ENCODE results near the gene PLEKHG3. TPM values are rescaled to one million over a fixed set of nuclear protein-coding genes. Genes with fewer than 3 reads are reported as not detected.

Gene PLEKHG3
- total and polyA plus RNA-seq, 4 experiments from 2014 or later = 10.8 to 62.6 (median 54.9) TPM

DNA sequence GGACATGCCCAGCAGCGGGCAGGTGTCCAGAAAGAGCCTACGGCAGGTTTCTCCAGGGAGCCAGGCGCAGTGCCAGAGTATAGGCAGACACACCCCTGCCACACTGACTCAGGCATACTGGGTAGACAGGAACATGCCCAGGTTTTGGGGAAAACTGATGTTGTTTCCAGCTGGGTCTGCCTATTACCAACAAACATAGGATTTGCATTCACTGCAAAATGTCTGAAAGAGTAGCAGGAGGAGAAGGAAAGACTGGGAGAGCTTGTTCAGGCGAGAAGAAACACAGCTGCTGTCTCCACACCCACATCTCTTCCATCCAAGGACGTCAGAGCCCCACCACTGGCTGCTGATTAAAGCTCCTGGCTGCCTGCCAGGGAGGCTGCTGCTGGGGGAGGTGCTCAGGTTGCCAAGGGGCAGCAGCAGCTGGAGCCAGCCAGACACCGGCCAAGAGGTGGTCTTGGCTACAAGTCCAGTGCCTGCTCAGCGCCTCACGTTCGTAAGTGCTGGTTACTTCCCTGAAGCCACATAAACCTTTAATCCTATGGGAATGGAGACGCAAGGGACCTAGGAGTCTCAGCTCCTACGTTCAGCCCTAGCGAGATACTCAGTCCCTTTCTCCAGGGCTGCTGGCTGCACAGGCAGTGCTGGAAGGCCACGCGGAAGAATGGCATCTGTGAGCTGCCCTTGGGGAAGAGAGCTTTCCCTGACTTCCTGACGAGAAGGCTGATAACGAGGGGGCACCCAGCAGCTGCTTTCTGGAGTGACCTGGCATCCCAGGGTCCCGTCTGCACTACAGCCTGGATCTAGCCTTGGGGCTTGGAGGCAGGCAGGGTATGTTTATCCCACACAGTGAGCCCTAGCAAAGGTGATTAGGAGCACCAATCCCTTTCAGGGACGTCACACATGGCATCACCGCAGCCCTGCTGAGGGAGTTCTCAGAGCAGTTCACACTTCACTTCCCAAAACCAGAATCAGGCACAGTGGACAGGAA lies 58.1 kb downstream of the PLEKHG3 start:
- POLR2A ChIA-PET (ENCODE audit: partially characterized antibody) = interaction anchor here (1.3 to 9.1 kb wide), 7 partner anchors 9 to 89 kb away, joined by 4 to 108 read pairs (median 9); partner anchors contain the start of gene PLEKHG3
- Mint-ChIP-seq H3K36me3 (no peaks in the 10 kb centered on the region), H3K27me3 (no peaks in the 10 kb centered on the region), H3K4me3 (peak overlapping the region in 5 of 8 donors; percentile 12 to 70 (median 51)), H3K4me1 (peaks cover 63 to 91% (median 77%) of the 10 kb centered on the region in 4 donors), H3K9me3 (no peaks in the 10 kb centered on the region), H3K27ac (peak overlapping the region in 6 of 7 donors; percentile 59 to 90 (median 82))
- intact Hi-C loops (cut with micrococcal nuclease) = loop anchor here (5.0 kb wide), 1 partner anchor 130 kb away; no protein-coding TSS in a partner anchor
- peak; percentile 55 to 69 (median 65) for DNase-seq
- Histone ChIP-seq H3K27me3 (ENCODE audit: insufficient read depth, low read length) (no peaks in the 10 kb centered on the region), H3K4me3 (ENCODE audit: low read length in 2 of 2) (no peak overlapping the region), H3K36me3 (ENCODE audit: insufficient read depth, low read length) (no peaks in the 10 kb centered on the region), H3K9me3 (ENCODE audit: control insufficient read depth in 1 of 2, low read length in 2 of 2) (no peaks in the 10 kb centered on the region), H3K4me1 (ENCODE audit: insufficient read depth, low read length) (peaks cover 85% of the 10 kb centered on the region), H3K27ac (ENCODE audit: low read depth, low read length) (no peak overlapping the region)
- CTCF ChIA-PET (ENCODE audit: partially characterized antibody) = interaction anchor here (0.8 to 4.9 kb wide), 21 partner anchors 9 to 418 kb away, joined by 3 to 98 read pairs (median 6); no protein-coding TSS in a partner anchor

DNA sequence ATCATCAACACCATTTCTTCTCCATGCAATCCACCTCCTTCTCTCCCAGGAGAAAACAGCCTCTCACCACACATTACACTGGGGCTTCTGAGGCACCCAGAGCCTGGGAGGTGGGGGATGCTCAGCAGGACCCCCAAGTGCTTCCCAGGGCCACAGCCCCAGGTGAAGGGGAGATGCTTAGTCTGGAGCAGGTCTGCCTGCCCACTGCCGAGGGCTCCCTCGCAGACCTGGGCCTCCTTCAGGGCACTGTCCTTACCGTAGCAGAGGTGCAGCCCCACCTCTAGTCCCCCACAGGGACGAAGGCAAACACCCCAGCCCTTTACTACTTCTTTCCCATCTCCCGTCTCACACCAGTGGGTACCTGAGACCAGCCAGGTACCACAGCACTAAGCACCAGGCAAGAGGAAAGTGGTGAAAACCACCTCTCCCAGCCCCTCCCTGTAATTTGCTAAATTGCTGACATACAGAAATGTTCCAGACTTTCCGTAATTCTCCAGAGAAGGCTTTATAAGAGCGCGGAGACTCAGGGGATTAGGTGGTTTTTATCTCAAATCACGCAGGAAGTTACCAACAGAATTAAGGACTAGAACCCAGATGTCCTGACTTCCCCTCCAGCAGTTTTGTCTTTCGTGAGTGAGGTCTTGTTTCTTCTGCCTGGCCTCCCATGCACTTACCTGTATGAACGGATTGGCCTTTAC lies 59.0 kb downstream of the PLEKHG3 start:
- Histone ChIP-seq H3K4me3 (ENCODE audit: low read length in 2 of 2) (no peak overlapping the region), H3K9me3 (ENCODE audit: control insufficient read depth in 1 of 2, low read length in 2 of 2) (no peaks in the 10 kb centered on the region), H3K27me3 (ENCODE audit: insufficient read depth, low read length) (no peaks in the 10 kb centered on the region), H3K27ac (ENCODE audit: low read depth, low read length) (no peak overlapping the region), H3K36me3 (ENCODE audit: insufficient read depth, low read length) (no peaks in the 10 kb centered on the region), H3K4me1 (ENCODE audit: insufficient read depth, low read length) (peaks cover 76% of the 10 kb centered on the region)
- Mint-ChIP-seq H3K27ac (peak overlapping the region; percentile 19 to 90 (median 84)), H3K9me3 (no peaks in the 10 kb centered on the region), H3K4me3 (peak overlapping the region in 6 of 8 donors; percentile 7 to 81 (median 46)), H3K36me3 (no peaks in the 10 kb centered on the region), H3K27me3 (no peaks in the 10 kb centered on the region), H3K4me1 (peaks cover 57 to 82% (median 70%) of the 10 kb centered on the region in 4 donors)
- intact Hi-C loops (cut with micrococcal nuclease) = loop anchor here (5.0 kb wide), 1 partner anchor 129 kb away; no protein-coding TSS in a partner anchor
- DNase-seq = no peak
- ChIA-PET CTCF (ENCODE audit: partially characterized antibody) (interaction anchor here (0.9 to 4.9 kb wide), 11 partner anchors 29 to 419 kb away, joined by 3 to 98 read pairs (median 4); partner anchors contain the start of gene PLEKHG3), POLR2A (ENCODE audit: partially characterized antibody) (interaction anchor here (1.3 to 9.1 kb wide), 6 partner anchors 17 to 90 kb away, joined by 4 to 108 read pairs (median 10); partner anchors contain the start of gene PLEKHG3)

DNA sequence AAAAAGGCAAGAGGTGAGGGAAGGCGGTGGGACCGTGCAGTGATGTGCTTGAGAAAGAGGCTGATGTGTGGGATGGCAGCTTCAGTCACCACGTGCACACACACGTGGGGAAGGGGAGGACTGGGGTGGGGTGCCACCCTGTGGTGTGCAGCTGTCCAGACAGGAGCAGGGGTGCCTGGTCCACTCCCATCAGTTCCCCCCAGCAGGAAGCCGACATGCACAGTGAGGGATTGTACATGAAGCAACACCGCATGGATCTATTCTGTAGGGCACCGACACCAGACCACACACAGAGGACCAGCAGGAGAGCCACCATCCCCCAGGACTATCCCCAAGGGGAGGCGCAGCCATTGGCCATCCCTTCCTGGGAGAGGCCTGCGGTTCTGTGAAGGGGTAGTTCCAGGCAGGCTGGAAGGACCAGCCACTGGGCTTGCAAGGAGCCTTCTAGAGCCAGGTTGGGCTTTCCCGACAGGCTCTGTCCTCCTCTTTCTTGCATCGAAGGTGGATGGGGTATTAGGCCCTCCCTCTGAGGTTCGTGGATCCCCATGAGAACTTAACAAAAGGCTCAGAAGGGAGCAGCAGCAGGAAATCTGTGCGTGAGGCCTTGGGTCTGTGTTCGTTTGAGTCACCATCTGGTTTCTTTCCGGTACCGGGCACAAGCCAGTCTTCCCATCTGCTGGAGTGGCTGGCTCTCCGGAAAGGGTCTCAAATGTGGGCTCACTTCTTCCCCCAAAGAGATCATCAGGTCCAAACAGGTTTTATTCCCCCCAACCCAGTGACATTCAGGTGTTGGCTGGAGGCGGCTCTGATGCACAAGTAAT lies 59.8 kb downstream of the PLEKHG3 start:
- H3K9me3 ChIP-seq (ENCODE audit: control insufficient read depth in 1 of 2, low read length in 2 of 2) = no peaks in the 10 kb centered on the region
- no peak overlapping the region for H3K27ac ChIP-seq (ENCODE audit: low read depth, low read length)
- Mint-ChIP-seq H3K27me3 (no peaks in the 10 kb centered on the region), H3K27ac (peak overlapping the region; percentile 69 to 90 (median 85)), H3K36me3 (no peaks in the 10 kb centered on the region), H3K9me3 (no peaks in the 10 kb centered on the region), H3K4me3 (peak overlapping the region in 6 of 8 donors; percentile 46 to 81 (median 76)), H3K4me1 (peaks cover 52 to 74% (median 63%) of the 10 kb centered on the region in 4 donors)
- POLR2A ChIA-PET (ENCODE audit: partially characterized antibody) = interaction anchor here (1.0 to 1.7 kb wide), 7 partner anchors 8 to 222 kb away, joined by 3 to 26 read pairs (median 4); partner anchors contain the start of gene FNTB
- intact Hi-C loops (cut with micrococcal nuclease) = loop anchor here (1.0 to 5.0 kb wide), 2 partner anchors 93 to 128 kb away; no protein-coding TSS in a partner anchor
- DNase-seq = no peak
- H3K27me3 ChIP-seq (ENCODE audit: insufficient read depth, low read length) = no peaks in the 10 kb centered on the region
- H3K4me3 ChIP-seq (ENCODE audit: low read length in 2 of 2) = no peak overlapping the region
- H3K36me3 ChIP-seq (ENCODE audit: insufficient read depth, low read length) = no peaks in the 10 kb centered on the region
- H3K4me1 ChIP-seq (ENCODE audit: insufficient read depth, low read length) = peaks cover 69% of the 10 kb centered on the region
- CTCF ChIA-PET (ENCODE audit: partially characterized antibody) = interaction anchor here (0.9 to 8.2 kb wide), 23 partner anchors 10 to 224 kb away, joined by 3 to 132 read pairs (median 5); partner anchors contain the start of genes HSPA2 and PLEKHG3

DNA sequence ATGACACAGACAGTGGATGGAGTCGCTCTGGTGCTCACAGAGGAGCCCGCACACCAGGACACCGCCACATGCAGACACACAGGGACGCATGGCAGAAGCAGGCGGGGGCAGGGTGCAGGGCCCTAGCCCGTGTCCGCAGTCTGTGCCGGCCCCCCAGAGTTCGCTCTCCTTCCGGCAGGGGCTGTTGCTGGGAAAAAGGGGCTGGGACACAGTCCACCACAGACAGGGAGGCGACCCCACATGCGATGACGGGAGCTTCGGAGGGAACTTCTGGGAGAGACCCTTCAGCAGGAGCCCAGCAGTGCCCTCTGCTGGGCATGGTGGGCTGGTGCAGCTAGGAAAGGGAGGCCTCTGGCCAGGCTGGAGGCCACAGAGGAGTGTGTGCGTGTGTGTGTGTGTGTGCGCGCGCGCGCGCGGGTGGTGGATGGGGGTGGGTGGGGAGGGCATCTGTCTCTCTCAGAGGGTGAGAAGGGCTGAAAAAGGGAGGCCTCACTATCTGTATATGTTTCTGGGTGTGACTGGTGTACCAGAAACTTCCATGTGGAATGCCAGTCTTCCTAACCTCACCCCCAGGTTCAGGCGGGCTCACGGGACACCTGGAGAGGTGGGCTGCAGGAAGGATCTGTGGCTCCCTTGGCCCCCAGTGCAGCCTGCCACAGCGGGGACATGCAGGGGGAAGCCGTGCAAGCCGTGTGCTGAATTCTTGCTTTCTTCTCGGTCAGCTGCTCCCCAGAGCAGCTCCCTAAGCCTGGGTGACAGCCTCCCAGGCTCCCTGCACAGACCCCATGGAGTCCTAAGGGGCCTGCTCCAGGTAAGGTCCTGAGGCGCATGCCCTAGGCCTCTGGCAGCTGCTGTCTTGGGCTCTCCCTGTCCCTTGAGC lies 60.7 kb downstream of the PLEKHG3 start:
- no peaks in the 10 kb centered on the region for H3K36me3 Mint-ChIP-seq
- peak overlapping the region; percentile 74 to 90 (median 85) for H3K27ac Mint-ChIP-seq
- POLR2A ChIA-PET (ENCODE audit: partially characterized antibody) = interaction anchor here (1.0 to 1.7 kb wide), 7 partner anchors 8 to 221 kb away, joined by 3 to 26 read pairs (median 4); partner anchors contain the start of gene FNTB
- intact Hi-C loops (cut with micrococcal nuclease) = loop anchor here (1.0 to 5.0 kb wide), 2 partner anchors 94 to 127 kb away; no protein-coding TSS in a partner anchor
- no peaks in the 10 kb centered on the region for H3K27me3 Mint-ChIP-seq
- H3K4me3 Mint-ChIP-seq = peak overlapping the region; percentile 65 to 81 (median 72)
- Histone ChIP-seq H3K27ac (ENCODE audit: low read depth, low read length) (no peak overlapping the region), H3K4me3 (ENCODE audit: low read length in 2 of 2) (no peak overlapping the region), H3K9me3 (ENCODE audit: control insufficient read depth in 1 of 2, low read length in 2 of 2) (no peaks in the 10 kb centered on the region), H3K36me3 (ENCODE audit: insufficient read depth, low read length) (no peaks in the 10 kb centered on the region), H3K4me1 (ENCODE audit: insufficient read depth, low read length) (peaks cover 60% of the 10 kb centered on the region), H3K27me3 (ENCODE audit: insufficient read depth, low read length) (no peaks in the 10 kb centered on the region)
- DNase-seq = peak; percentile 66 to 78 (median 70)
- no peaks in the 10 kb centered on the region for H3K9me3 Mint-ChIP-seq
- CTCF ChIA-PET (ENCODE audit: partially characterized antibody) = interaction anchor here (0.7 to 8.2 kb wide), 28 partner anchors 9 to 224 kb away, joined by 3 to 132 read pairs (median 4); partner anchors contain the start of gene HSPA2
- H3K4me1 Mint-ChIP-seq = peaks cover 48 to 66% (median 58%) of the 10 kb centered on the region in 4 donors

DNA sequence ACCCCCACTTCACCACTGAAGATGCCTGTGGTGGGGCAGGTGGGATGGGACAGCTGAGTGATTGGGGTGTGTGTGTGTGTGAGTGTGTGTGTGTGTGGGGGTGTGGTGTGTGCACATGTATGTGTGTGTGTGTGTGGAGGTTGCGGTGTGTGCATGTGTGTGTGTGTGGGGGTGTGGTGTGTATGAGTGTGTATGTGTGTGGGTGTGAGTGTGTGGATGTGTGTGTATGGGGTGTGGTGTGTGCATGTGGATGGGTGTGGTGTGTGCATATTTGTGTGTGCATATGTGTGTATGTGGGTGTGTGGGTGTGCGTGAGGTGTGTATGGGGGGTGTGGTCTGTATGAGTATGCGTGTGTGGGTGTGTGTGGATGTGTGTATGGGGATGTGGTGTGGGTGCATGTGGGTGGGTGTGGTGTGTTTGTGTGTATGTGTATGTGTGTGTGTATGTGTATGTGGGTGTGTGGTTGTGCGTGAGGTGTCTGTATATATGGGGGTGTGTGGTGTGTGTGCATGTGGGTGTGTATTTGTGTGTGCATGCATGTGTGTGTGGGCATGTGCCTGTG lies 61.6 kb downstream of the PLEKHG3 start:
- no peak overlapping the region for H3K4me3 Mint-ChIP-seq
- Histone ChIP-seq H3K36me3 (ENCODE audit: insufficient read depth, low read length) (no peaks in the 10 kb centered on the region), H3K27ac (ENCODE audit: low read depth, low read length) (no peak overlapping the region), H3K4me3 (ENCODE audit: low read length in 2 of 2) (no peak overlapping the region), H3K4me1 (ENCODE audit: insufficient read depth, low read length) (peaks cover 60% of the 10 kb centered on the region), H3K27me3 (ENCODE audit: insufficient read depth, low read length) (no peaks in the 10 kb centered on the region), H3K9me3 (ENCODE audit: control insufficient read depth in 1 of 2, low read length in 2 of 2) (no peaks in the 10 kb centered on the region)
- H3K9me3 Mint-ChIP-seq = no peaks in the 10 kb centered on the region
- POLR2A ChIA-PET (ENCODE audit: partially characterized antibody) = interaction anchor here (1.4 to 1.7 kb wide), 3 partner anchors 9 to 94 kb away, joined by 4 to 26 read pairs (median 6); no protein-coding TSS in a partner anchor
- no peaks in the 10 kb centered on the region for H3K36me3 Mint-ChIP-seq
- intact Hi-C loops (cut with micrococcal nuclease) = no loop called here
- peaks cover 45 to 66% (median 57%) of the 10 kb centered on the region in 4 donors for H3K4me1 Mint-ChIP-seq
- H3K27ac Mint-ChIP-seq = peak overlapping the region in 4 of 7 donors; percentile 9 to 74 (median 62)
- no peak for DNase-seq
- CTCF ChIA-PET (ENCODE audit: partially characterized antibody) = interaction anchor here (0.9 to 8.2 kb wide), 16 partner anchors 14 to 225 kb away, joined by 3 to 132 read pairs (median 5); partner anchors contain the start of gene HSPA2
- no peaks in the 10 kb centered on the region for H3K27me3 Mint-ChIP-seq

Data from CD4-positive, alpha-beta memory T cell (primary cell).